Stimulated activated naive CD8-positive, alpha-beta T cell treated with anti-CD3 and anti-CD28 coated beads, Interleukin-15, amount 100 ng/mL, for 72 hours (primary cell): ENCODE measurements around the gene CRB3.
A peak's percentile ranks its signal among the peaks of the same experiment; 100 is the strongest.

Source experiments
- ATAC-seq: fragments of 150-1000 bp; cut with Tn5 transposase; 2 replicates; pipeline ENCODE4 v1.10.0; 2021; ENCODE audit warnings: mild to moderate bottlenecking, moderate library complexity
- DNase-seq, 2 donors: peaks; one replicate each; pipeline ENCODE4 v3.0.0; 2021 to 2022
- H3K27ac Mint-ChIP-seq, 2 donors: one replicate each; pipeline ENCODE4 v1.8.0; 2022; ENCODE audit warnings: mild to moderate bottlenecking in 2 of 2, mixed read lengths in 2 of 2, moderate library complexity in 2 of 2
- H3K27me3 Mint-ChIP-seq: one replicate; pipeline ENCODE4 v1.8.0; 2022; ENCODE audit warnings: mixed read lengths
- H3K4me1 Mint-ChIP-seq: one replicate; pipeline ENCODE4 v1.8.0; 2022; ENCODE audit warnings: mild to moderate bottlenecking, mixed read lengths
- H3K4me3 Mint-ChIP-seq, 2 donors: one replicate each; pipeline ENCODE4 v1.8.0; 2022; ENCODE audit warnings: mild to moderate bottlenecking in 2 of 2, mixed read lengths in 2 of 2, moderate library complexity in 1 of 2
- H3K9me3 Mint-ChIP-seq, 2 donors: one replicate each; pipeline ENCODE4 v1.8.0; 2022; ENCODE audit warnings: mixed read lengths in 2 of 2

CRB3 gene

DNA sequence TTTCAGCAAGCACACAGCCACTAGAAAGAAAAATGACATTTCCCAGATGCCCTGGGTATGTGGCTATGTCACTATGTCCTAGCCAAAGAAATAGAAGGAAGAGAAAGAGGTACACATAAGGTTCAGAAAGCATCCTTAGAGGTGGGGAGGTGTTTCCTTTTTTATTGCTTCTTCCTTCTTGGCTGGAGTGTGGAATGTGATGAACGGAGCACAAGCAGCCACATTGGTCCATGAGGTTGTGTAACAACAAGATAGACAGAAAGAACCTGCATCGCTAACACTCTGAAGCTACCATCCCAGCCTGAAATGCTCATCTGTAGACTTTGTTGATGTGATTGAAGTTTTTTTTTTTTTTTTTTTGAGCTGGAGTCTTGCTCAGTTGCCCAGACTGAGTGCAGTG, 11.2 kb upstream of the CRB3 start:
- no peak overlapping the region for H3K27ac Mint-ChIP-seq
- peaks cover 7% of the 10 kb centered on the region for H3K4me1 Mint-ChIP-seq
- peaks cover 16 to 32% of the 10 kb centered on the region in 2 donors for H3K9me3 Mint-ChIP-seq
- H3K4me3 Mint-ChIP-seq: no peak overlapping the region
- no peak for DNase-seq
- no peak for ATAC-seq
- H3K27me3 Mint-ChIP-seq: no peaks in the 10 kb centered on the region

DNA sequence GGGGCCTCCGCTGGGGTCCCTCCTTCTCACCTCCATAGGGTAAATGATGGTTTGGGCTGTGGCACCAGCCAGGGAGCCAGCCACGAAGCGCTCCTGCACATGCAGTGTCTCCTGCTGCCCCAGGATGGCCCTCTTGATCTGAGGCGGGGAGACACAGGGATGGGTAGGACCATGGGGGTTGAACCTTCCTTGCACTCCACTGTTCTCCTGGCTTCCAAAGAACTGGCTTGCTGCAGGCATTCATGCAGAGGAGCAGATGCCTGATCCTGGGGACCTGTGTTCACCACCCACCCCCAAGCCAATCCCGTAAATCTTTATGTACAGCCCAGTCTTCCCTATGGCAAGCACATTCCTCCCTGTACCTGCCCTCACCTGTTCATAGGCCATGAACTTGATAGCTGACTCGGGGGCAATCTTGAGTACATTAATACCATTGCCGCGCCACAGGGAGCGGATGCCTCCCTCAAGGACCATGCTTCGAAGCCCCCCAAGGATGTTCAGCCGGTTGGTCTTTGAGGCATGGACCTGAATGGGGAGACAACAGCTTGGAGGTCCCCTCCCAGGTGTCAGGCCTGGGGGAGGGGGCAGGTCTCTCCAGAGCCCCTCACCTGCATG, 10.0 kb upstream of the CRB3 start:
- no peak for DNase-seq
- no peak overlapping the region for H3K4me3 Mint-ChIP-seq
- H3K27ac Mint-ChIP-seq: no peak overlapping the region
- no peaks in the 10 kb centered on the region for H3K27me3 Mint-ChIP-seq
- ATAC-seq: no peak
- H3K4me1 Mint-ChIP-seq: peaks cover 19% of the 10 kb centered on the region
- H3K9me3 Mint-ChIP-seq: peaks cover 16 to 32% of the 10 kb centered on the region in 2 donors

DNA sequence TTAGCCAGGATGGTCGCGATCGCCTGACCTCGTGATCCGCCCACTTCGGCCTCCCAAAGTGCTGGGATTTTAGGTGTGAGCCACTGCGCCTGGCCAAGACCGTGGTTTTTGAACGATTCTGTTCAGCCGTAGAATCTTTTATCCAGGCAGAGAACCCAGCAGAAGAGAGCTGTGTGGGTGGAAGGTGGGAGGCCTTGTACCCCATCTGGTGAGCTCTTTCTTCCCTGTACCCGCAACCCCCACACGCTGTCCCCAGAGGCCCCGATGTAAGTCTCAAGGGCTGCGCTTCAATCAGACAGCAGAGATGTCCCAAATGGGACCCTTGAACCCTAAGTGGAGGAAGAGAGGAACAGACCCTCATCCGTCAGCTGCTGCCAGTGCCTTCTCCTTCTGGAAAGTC, 8.1 kb upstream of the CRB3 start:
- Mint-ChIP-seq H3K4me3 (no peak overlapping the region), H3K27me3 (no peaks in the 10 kb centered on the region), H3K27ac (no peak overlapping the region), H3K9me3 (peaks cover 16 to 32% of the 10 kb centered on the region in 2 donors), H3K4me1 (peaks cover 28% of the 10 kb centered on the region)
- ATAC-seq (no peak), DNase-seq (no peak)

DNA sequence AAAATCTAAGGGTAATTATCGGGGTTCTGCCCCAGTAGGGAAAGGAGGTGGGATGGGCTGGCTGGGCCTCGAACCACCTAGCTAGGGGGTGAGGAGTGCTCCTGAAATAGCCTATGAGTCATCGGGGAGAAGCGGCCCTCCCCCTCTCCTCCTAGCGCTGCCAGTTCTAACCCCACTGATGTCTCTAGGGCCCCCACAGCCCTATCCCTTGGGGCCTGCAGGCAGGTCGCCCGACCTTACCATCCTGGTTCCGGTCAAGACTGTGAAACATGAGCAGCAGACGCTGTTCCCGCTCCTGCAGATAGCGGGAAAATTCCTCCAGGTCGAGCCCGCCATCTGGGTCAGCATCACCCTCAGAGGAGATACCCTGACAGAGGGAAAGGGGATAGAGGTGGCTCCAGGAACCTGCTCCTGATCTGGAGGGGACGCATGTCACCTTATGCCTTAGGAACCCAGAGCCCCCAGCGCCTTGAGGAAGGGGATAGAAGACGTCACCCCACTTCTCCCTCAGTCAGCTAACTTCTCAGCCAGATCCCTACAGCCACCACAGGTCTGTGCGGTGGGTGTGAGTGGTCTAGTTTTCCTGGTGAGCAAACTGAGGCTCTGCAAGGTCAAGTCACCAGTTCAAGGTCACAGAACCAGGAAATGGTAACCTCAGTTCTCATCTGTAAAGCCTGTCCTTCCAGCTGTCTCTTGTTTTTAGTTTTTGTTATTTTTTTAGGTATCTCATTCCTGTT, 5.9 kb upstream of the CRB3 start:
- Mint-ChIP-seq H3K9me3 (peaks cover 16 to 32% of the 10 kb centered on the region in 2 donors), H3K4me3 (peak overlapping the region; percentile 83 to 99), H3K27ac (no peak overlapping the region), H3K27me3 (no peaks in the 10 kb centered on the region), H3K4me1 (peaks cover 28% of the 10 kb centered on the region)
- ATAC-seq: no peak
- no peak for DNase-seq

DNA sequence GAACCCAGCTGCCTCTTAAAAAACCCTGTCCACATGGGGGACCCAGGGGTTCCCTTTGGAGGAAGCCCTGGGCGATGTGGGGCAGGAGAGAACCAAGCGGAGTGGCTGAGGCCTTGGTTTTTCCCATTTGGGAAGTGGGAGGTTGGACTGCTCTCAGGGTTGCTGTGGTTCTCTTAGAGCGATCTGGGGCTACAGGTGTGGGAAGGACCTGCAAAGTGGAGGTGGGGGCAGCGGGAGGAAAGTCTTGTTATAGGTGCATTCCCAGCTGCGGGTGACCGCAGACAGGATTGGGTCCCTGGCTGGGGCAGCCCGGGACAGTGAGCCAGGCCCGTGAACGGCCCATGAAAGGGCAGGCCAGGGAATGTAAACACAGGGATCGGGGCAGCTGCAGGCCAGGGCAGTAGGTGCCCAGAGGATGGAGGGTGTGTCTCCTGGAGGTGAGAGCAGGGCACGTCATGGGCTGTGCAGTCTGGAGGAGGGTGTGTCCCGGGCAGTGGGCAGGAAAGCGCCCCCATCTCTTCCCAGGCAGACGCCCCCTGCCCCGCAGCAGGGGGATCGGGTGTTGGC, 5.3 kb upstream of the CRB3 start:
- Mint-ChIP-seq H3K27ac (peak overlapping the region; percentile 76 to 93), H3K4me1 (peaks cover 29% of the 10 kb centered on the region), H3K4me3 (peak overlapping the region; percentile 83 to 99), H3K9me3 (peaks cover 12 to 26% of the 10 kb centered on the region in 2 donors), H3K27me3 (no peaks in the 10 kb centered on the region)
- DNase-seq (no peak), ATAC-seq (no peak)

DNA sequence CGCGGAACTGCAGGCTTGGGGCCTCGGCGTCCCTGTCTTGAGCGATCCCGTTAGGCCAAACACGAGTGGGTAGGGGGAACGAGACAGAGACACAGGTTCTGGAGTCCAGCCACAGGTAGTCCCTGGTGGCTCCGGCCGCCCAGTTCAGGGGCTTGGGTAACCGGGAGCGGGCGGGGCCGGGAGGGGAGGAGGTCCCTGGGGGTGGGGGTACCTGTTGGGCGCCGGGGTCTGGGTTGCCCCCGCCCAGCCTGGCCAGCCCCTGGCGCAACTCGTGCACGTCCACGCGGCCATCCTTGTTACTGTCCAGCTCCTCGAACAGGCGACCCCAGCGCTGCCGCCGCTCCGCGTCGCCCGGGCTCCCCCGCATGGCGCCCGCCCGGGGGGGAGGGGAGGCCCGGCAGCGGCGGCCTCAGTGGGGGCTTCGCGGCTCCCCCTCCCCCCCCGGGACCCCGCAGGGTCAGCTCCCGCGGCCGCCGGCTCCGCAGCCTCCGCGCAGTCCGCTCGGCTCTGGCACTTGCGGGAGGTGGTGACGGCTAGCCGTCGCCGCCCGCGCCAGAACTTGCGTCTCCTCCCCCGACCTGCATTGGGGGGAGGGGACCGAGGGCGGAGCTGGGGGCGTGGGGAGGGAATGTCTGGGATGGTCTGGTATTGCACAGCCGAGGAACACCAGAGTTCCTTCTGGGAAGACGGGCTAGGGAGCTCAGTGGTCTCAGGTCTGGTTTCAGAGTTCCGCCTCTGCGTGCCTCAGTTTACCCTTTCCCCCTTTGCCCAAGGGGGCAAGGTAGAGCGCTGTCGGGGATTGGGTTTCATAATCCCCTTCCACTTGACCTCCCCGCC, 4.6 kb upstream of the CRB3 start, which contains the start of gene SLC25A23:
SLC25A23 (minus strand) TSS at position 531 of the 837 bp plus-strand sequence; CDS start at position 367, 164 bp downstream.
- Mint-ChIP-seq H3K4me3 (peak within 1 kb of the TSS; percentile 97 to 99), H3K4me1 (peaks cover 36% of the 10 kb centered on the region), H3K27ac (peak within 1 kb of the TSS; percentile 77 to 93), H3K27me3 (no peaks in the 10 kb centered on the region), H3K9me3 (peaks cover 8 to 19% of the 10 kb centered on the region in 2 donors)
- ATAC-seq (peak; percentile 35), DNase-seq (peak; percentile 50 to 56)

DNA sequence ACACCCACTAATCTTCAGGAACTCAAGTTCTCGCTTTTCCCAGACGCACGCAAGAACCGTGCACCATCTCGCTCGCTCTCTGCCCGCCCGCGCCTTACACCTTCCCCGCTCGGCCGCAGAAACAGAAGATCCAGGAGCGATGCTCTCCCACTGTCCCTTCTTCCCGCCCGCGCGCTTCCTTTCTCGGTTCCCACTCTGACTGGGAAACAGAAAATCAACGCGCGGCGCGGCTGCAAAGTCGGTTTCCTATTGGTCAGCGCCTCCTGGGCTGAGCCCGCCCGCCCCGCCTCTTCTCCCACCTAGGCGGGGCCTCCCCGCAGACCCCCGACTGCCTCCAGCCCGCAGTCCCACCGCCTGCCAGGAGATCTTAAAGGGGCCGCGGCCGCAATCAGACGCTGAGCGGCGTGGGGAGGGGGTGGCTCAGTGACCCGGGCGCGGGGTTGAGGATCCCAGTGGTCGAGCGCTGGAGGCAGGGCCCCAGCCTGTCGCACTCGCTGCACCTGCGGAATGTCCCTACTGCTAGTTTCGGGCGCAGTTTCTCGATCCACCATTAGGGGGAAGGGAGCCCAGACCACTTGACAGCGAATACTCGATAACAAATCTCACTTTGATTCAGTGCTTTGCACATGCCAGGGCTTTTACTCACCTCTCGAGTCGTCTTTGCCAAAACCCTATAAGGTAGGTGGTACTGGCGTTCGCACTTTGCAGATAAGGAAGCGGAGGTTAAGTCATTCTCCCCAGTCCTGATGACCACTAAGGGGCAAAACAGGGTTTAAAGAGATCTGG, 3.8 kb upstream of the CRB3 start:
- peak; percentile 98 to 99 for DNase-seq
- H3K27ac Mint-ChIP-seq: peak overlapping the region; percentile 77 to 78
- H3K9me3 Mint-ChIP-seq: peaks cover 2 to 11% of the 10 kb centered on the region in 2 donors
- no peaks in the 10 kb centered on the region for H3K27me3 Mint-ChIP-seq
- peak overlapping the region; percentile 88 to 97 for H3K4me3 Mint-ChIP-seq
- ATAC-seq: peak; percentile 86
- H3K4me1 Mint-ChIP-seq: peaks cover 42% of the 10 kb centered on the region

DNA sequence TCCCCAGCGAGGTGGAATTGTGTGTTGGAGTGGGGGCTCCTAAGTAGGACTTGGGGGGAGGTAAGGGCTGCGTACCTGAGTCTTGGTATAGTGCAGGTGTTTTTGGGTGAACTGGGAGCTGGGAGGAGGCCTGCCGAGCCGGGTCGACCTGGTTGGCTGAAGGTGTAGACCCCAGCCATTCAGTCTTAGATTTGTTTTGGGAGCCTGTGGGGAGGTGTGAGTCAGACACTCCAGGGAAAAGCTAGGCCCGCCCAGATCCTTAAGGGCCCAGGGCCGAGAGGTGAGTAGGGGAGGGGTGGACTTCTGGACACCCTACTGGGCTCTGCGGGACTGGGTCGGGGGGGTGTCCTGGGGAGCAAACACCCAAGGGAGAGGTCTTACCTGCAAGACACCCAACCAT, 935 bp downstream of the CRB3 start:
- DNase-seq (no peak), ATAC-seq (no peak)
- Mint-ChIP-seq H3K4me1 (peaks cover 23% of the 10 kb centered on the region), H3K9me3 (no peaks in the 10 kb centered on the region), H3K27me3 (no peaks in the 10 kb centered on the region), H3K4me3 (peak overlapping the region; percentile 3 to 85), H3K27ac (peak overlapping the region in 1 of 2 donors; percentile 84)

DNA sequence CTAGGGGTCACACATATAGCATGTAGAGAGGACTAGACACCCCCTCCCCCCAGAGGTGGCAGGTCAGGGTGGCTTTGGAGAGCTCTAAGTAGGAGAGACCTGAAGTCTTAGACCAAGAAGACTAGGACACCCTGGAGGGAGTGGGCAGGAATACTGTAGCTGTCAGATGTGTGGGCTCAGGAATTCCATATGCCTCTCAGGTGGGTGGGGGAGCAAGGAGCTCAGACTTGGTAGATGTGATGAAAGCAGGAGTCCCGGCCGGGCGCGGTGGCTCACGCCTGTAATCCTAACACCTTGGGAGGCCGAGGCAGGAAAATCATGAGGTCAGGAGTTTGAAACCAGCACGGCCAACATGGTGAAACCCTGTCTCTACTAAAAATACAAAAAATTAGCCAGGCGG, 1.6 kb downstream of the CRB3 start:
- Mint-ChIP-seq H3K27me3 (no peaks in the 10 kb centered on the region), H3K27ac (peak overlapping the region in 1 of 2 donors; percentile 66), H3K4me3 (no peak overlapping the region), H3K9me3 (no peaks in the 10 kb centered on the region), H3K4me1 (peaks cover 20% of the 10 kb centered on the region)
- no peak for ATAC-seq
- DNase-seq: no peak

- ATAC-seq (peak; percentile 27), DNase-seq (no peak)
- H3K27ac Mint-ChIP-seq: peak overlapping the region in 1 of 2 donors; percentile 91
- H3K4me3 Mint-ChIP-seq: no peak overlapping the region
- H3K27me3 Mint-ChIP-seq: no peaks in the 10 kb centered on the region
- peaks cover 20% of the 10 kb centered on the region for H3K4me1 Mint-ChIP-seq
- no peaks in the 10 kb centered on the region for H3K9me3 Mint-ChIP-seq
Measured at GRCh38 chr19:6466526-6467248, 2.6 kb downstream of the CRB3 start.

- no peak overlapping the region for H3K4me3 Mint-ChIP-seq
- no peaks in the 10 kb centered on the region for H3K27me3 Mint-ChIP-seq
- DNase-seq (no peak), ATAC-seq (no peak)
- peak overlapping the region; percentile 36 to 49 for H3K27ac Mint-ChIP-seq
- peaks cover 20% of the 10 kb centered on the region for H3K4me1 Mint-ChIP-seq
- no peaks in the 10 kb centered on the region for H3K9me3 Mint-ChIP-seq
Measured at GRCh38 chr19:6467384-6467783, 3.3 kb downstream of the CRB3 start.

- Mint-ChIP-seq H3K27ac (no peak overlapping the region), H3K9me3 (no peaks in the 10 kb centered on the region), H3K4me1 (peaks cover 11% of the 10 kb centered on the region), H3K27me3 (no peaks in the 10 kb centered on the region), H3K4me3 (no peak overlapping the region)
- DNase-seq (no peak), ATAC-seq (no peak)
Measured at GRCh38 chr19:6470173-6470572, 6.1 kb downstream of the CRB3 start.

DNA sequence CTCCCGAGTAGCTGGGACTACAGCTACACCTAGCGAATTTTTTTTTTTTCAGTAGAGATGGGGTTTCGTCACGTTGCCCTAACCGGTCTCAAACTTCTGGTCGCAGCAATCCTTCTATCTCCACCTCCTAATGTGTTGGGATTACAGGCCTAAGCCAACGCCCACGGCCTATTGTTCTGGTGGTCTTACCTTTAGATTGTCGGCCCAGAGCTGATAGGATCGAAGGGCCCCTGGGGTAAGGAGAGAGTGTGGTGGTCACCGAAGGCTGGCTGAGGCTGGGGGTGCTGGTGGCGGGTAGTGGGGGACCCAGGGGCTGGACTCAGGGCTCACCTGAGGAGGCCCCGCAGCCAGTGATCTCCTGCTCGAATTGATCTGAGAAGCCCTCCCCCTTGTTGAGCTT, 7.0 kb downstream of the CRB3 start:
- Mint-ChIP-seq H3K9me3 (no peaks in the 10 kb centered on the region), H3K4me3 (no peak overlapping the region), H3K27me3 (no peaks in the 10 kb centered on the region), H3K4me1 (peaks cover 8% of the 10 kb centered on the region), H3K27ac (no peak overlapping the region)
- ATAC-seq (no peak), DNase-seq (no peak)

- no peak overlapping the region for H3K27ac Mint-ChIP-seq
- no peaks in the 10 kb centered on the region for H3K27me3 Mint-ChIP-seq
- no peaks in the 10 kb centered on the region for H3K9me3 Mint-ChIP-seq
- H3K4me1 Mint-ChIP-seq: peaks cover 12% of the 10 kb centered on the region
- DNase-seq: no peak
- ATAC-seq: no peak
- H3K4me3 Mint-ChIP-seq: no peak overlapping the region
Measured at GRCh38 chr19:6472713-6473112, 8.6 kb downstream of the CRB3 start.
